NCI-H2171 (cell line): Measurements from ENCODE around the gene JUND.

Source experiments
- DNase-seq: peaks from one replicate; lab custom pipeline; 2025; lab: John Stamatoyannopoulos, UW

JUND gene

DNA sequence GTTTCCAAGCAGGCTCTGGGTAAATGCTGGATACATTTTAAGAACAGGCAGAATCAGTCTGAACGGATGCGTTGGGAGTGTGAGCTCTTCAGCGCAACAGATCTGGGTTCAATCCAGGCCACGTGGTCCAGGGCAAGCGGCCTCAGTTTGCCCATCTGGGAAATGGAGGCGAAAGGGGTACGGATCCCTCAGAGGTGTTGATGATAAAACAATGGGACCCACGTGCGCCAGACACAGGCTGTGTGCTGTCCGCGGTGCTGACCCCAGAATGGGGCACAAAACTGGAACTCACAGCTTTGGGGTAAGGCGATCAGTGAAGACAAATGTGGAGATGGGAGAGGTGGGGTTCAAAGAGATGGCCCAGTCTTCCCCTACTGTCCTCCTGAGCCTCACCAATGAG is 42.1 kb downstream of the JUND start:
- DNase-seq = no peak

DNA sequence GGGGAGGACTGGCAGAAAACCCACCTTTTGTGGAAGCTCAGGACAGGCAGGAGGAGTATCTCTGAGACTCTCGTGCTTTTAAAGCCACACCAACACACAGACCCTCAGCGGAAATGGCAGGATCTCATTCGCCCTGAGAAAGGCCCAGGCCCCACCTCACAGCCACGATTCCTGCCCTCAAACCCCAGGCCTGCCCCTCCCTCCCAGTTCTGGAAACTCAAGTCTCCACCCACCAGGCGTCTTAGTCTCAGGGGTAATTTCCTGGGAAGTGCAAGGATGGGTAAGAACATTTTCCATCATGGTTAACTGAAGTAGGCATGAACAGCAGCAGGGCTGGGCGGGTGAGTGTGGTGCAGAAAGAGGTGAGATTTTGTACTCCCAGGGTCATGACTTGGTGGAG is 47.2 kb downstream of the JUND start:
- DNase-seq = no peak

DNA sequence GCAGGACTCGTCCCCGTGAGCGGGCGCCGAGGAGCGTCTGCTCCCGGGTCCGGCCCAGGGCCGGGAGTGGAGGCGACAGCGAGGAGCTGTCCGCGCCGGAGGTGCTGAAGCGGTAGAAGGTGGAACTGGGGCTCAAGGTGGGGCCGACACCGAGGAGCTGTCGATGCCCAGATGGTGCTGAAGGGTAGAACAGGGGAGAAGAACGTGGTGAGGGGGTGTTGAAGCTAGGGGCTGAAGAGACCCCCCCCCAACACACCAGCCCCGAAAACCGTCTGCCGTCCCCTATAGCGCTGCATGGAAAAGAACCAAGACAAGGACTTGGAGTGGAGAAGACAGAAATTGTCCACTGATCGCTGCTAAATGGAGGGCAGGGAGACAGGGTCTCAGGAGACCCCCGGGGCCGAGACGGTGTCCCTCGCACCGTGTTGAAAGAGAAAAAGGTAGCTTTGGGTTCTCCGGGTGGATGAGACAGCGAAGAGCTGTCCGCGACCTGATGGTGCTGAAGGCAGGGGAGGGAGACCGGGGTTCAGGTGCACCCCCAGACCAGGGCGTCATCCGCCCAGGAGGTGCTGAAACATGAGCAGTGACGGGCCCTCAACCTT is 48.1 kb downstream of the JUND start:
- no peak for DNase-seq

DNA sequence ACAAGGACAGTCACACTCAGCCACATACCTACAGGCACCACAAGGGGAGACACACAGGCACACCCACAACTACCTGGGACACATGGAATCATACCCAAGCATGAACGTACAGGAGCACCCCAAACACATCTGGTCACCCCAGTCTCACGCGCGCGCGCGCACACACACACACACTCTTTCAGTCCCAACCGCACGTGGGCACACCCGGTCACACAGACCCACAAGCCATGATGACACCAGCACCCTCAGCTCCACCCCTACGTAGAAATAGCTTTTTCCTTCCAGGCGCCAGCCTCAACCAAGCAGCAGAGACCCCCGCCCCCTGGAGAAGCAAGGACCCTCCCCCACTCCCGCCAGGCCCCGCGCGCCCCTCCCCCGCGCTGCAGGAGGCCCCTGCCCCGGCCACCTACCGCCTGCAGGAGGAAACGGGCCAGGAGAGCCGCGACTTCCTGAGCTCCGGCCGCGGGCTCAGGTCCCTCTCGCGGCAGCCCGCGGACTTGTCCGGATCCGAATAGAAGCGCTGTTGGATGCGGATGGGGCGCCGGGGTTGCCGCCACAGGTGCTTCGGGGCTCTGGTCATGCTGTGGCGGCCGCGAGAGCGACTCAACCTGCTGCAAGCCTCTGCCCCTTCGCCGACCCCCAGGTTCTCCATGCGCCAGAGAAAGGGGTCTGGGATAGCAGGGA is 48.7 kb downstream of the JUND start:
- DNase-seq = peak; percentile 57

DNA sequence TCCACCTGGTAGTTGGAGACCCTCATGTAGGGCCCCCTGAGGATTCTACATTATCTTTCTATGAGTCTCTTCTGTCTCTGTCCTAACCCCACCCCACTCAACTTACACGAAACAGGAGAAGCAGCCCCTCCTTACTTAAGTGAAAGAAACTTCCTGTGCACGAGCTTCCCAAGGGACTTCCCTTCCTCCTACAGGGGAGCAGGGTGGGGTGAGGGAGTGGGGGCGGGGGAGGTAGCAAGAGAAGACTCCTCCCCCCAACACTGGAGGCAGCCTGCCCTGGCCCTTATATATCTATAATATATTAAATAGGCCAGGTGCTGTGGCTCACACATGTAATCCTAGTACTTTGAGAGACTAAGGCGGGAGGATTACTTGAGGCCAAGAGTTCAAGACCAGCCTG is 49.6 kb downstream of the JUND start:
- peak; percentile 76 for DNase-seq

DNA sequence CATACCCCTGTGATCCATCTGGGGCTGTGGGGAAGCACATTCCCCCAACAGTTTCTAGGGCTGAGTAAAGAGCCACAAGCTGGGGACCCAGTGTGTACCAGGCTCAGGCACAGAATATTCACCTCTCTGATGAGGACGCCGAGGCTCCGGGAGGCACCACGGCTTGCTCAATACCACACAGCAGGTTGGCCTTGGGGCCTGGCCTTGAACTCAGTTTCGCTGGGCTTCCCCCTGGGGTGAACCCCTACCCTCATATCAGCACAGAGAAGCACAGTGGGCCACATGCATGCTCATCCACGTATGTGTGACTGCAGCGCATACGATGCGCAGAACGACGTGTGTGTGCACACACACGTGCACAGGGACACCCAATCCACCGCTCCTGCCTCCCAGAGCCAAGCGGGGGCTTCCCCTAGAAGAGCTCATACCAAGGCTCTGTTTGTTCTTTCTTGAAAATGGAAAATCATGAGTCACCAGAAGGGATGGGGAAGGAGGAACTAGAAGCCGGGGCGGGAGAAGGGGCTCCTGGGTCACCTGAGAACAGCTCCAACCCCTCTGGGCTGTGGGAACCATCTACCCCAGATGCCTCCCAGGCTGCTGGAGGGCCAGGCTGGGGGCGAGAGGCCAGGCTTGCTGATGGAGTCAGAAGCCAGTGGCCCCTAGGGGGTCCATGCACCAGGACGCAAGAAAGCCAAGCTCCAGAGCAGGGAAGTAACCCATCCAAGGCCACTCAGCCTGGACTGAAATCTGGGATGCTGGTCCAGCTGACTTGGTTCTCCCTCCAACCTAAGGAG is 50.3 kb downstream of the JUND start:
- DNase-seq = no peak

DNA sequence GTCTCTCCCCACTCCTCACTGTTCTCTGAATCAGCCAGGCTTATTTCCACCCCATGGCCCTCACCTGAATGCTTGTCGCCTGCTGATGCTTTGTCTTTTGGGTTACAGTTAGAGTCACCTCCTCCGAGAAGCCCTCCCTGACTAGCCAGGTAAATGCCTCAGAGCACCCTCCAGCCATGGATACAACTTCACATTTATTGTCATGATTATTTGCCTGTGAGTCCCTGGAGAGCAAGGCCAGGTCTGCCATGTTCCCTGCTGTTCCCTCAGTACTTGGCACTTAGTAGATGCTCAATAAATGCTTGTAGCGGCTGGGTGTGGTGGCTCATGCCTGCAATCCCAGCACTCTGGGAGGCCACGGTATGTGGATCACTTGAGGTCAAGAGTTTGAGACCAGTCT is 51.5 kb downstream of the JUND start:
- DNase-seq = no peak
